Left lung (tissue), 10 donors: ENCODE results near the gene TRMO. TPM values are rescaled to one million over a fixed set of nuclear protein-coding genes. Genes with fewer than 3 reads are reported as not detected.

Source experiments
- ATAC-seq: fragments of 200-7000 bp; cut with Tn5 transposase; one replicate; pipeline ENCODE4 v1.9.1; 2020; ENCODE audit warnings: moderate library complexity
- DNase-seq, 4 donors: peaks; one replicate each; pipeline ENCODE4 v3.0.0-alpha.2; 2013 to 2020
- H3K27ac ChIP-seq, 2 donors: fragments of 200-600 bp; sonication (generic) in 1 of 2; one replicate each; pipeline versions ENCODE4 v1.5.0 to v1.8.0; 2020 to 2021
- H3K27me3 ChIP-seq, 2 donors: fragments of 200-600 bp; sonication (generic) in 1 of 2; one replicate each; pipeline versions ENCODE4 v1.5.0 to v1.8.0; 2020 to 2021
- H3K36me3 ChIP-seq, 2 donors: fragments of 200-600 bp; sonication (generic) in 1 of 2; one replicate each; pipeline versions ENCODE4 v1.5.0 to v1.8.0; 2020 to 2021
- H3K4me1 ChIP-seq, 2 donors: fragments of 200-600 bp; one replicate each; pipeline ENCODE4 v1.8.0; 2021
- H3K4me3 ChIP-seq, 2 donors: fragments of 200-600 bp; sonication (generic) in 1 of 2; one replicate each; pipeline versions ENCODE4 v1.5.0 to v1.8.0; 2020 to 2021; ENCODE audit warnings: mild to moderate bottlenecking in 1 of 2
- H3K9me3 ChIP-seq, 2 donors: fragments of 200-600 bp; sonication (generic) in 1 of 2; one replicate each; pipeline versions ENCODE4 v1.5.0 to v1.8.0; 2020 to 2021
- intact Hi-C, 2 donors: fragments of 100-400 bp; cut with DNase I; formaldehyde crosslinking; loops; one replicate each; pipeline versions ENCODE4 v1.11.2 to v1.14.2; 2022
- polyA plus RNA-seq, 6 donors: library from polyadenylated mRNA; unstranded; fragments of 120-200 nt; gene quantifications; one replicate each; pipeline ENCODE4 v1.2.1, GENCODE V29; 2013; ENCODE audit not compliant: insufficient read length in 6 of 6
- total RNA-seq, 2 donors: library from RNA; stranded (reverse); fragmentation: NEBNext Ultra II Directional; extraction: Animal tissue kit (Norgen Biotek cat#: 25700); gene quantifications; one replicate each; pipeline ENCODE4 v1.2.1, GENCODE V29; 2021
- TF ChIP-seq, protein P1 (sequence below), 2 donors: fragments of 200-600 bp; sonication (generic) in 1 of 2; IDR thresholded peaks; one replicate each; pipeline versions ENCODE4 v1.5.0 to v1.8.0; 2021; ENCODE audit warnings: antibody characterized with exemption in 2 of 2
- donor health status: DM: no; HTN: yes; CAD: no.
- donor health status: DM: no; HTN: no; CAD: no.

Gene TRMO
- total and polyA plus RNA-seq, 8 donors = 13.6 to 16.5 (median 16.1) TPM

GRCh38 chr9:97854696-97855485 is 67.4 kb downstream of the TRMO start:
- ATAC-seq (no peak), DNase-seq (peak in 1 of 4 donors; percentile 73)
- intact Hi-C loops = no loop called here
- TF ChIP-seq, protein P1, sequence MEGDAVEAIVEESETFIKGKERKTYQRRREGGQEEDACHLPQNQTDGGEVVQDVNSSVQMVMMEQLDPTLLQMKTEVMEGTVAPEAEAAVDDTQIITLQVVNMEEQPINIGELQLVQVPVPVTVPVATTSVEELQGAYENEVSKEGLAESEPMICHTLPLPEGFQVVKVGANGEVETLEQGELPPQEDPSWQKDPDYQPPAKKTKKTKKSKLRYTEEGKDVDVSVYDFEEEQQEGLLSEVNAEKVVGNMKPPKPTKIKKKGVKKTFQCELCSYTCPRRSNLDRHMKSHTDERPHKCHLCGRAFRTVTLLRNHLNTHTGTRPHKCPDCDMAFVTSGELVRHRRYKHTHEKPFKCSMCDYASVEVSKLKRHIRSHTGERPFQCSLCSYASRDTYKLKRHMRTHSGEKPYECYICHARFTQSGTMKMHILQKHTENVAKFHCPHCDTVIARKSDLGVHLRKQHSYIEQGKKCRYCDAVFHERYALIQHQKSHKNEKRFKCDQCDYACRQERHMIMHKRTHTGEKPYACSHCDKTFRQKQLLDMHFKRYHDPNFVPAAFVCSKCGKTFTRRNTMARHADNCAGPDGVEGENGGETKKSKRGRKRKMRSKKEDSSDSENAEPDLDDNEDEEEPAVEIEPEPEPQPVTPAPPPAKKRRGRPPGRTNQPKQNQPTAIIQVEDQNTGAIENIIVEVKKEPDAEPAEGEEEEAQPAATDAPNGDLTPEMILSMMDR (IDR thresholded peaks at IDR 0.05) = no peak
- no peaks in the 10 kb centered on the region for H3K36me3 ChIP-seq
- no peak overlapping the region for H3K4me3 ChIP-seq
- no peaks in the 10 kb centered on the region for H3K9me3 ChIP-seq
- H3K27me3 ChIP-seq = peaks cover 100% of the 10 kb centered on the region in 2 donors
- H3K27ac ChIP-seq = no peak overlapping the region
- H3K4me1 ChIP-seq = peaks cover 8 to 34% of the 10 kb centered on the region in 2 donors

Other genes starting within 250 kb of the TRMO start
- gene XPA, start 225.2 kb downstream of the TRMO start, total RNA-seq = 10 to 100 TPM in 1 of 2 donors, 1 to 10 TPM in 1; 9.2 to 10.3 TPM
- 10 to 100 TPM; 29.5 to 36.1 (median 32.3) TPM for gene XPA, start 225.2 kb downstream of the TRMO start, polyA plus RNA-seq
- gene FOXE1, start 69.3 kb downstream of the TRMO start, total RNA-seq = not detected
- gene FOXE1, start 69.3 kb downstream of the TRMO start, polyA plus RNA-seq = not detected
- gene HEMGN, start 15.7 kb upstream of the TRMO start, total RNA-seq = under 1 TPM; 0.15 to 0.16 TPM
- gene HEMGN, start 15.7 kb upstream of the TRMO start, polyA plus RNA-seq = 1 to 10 TPM; 2.9 to 9.8 (median 5.4) TPM
- gene ANP32B, start 60.8 kb upstream of the TRMO start, total RNA-seq = 100 to 1,000 TPM in 1 of 2 donors, 10 to 100 TPM in 1; 84.9 to 108 TPM
- gene ANP32B, start 60.8 kb upstream of the TRMO start, polyA plus RNA-seq = 100 to 1,000 TPM; 233 to 318 (median 259) TPM
- 10 to 100 TPM; 51.8 to 72.0 TPM for gene NANS, start 134.2 kb upstream of the TRMO start, total RNA-seq
- 10 to 100 TPM; 35.6 to 47.1 (median 40.1) TPM for gene NANS, start 134.2 kb upstream of the TRMO start, polyA plus RNA-seq
- 10 to 100 TPM; 26.8 to 37.2 TPM for gene TRIM14, start 196.7 kb upstream of the TRMO start, total RNA-seq
- gene TRIM14, start 196.7 kb upstream of the TRMO start, polyA plus RNA-seq = 10 to 100 TPM in 3 of 6 donors, 1 to 10 TPM in 3; 9.0 to 10.7 (median 10.1) TPM